Esophagus squamous epithelium (tissue), 5 donors: ENCODE measurements around the gene PLEKHO1. TPM values are rescaled to one million over a fixed set of nuclear protein-coding genes. Genes with fewer than 3 reads are reported as not detected.

Experiments used
- DNase-seq: peaks from one replicate; lab custom pipeline; 2025; lab: John Stamatoyannopoulos, UW
- H3K27ac ChIP-seq, 4 donors: fragments of 200-600 bp; sonication (generic); one replicate each; pipeline ENCODE4 v1.5.1; 2016 to 2019; ENCODE audit warnings: mild to moderate bottlenecking in 1 of 4
- H3K27me3 ChIP-seq, 4 donors: fragments of 200-600 bp; sonication (generic); 1 replicate in 3 of 4; 2 replicates in 1 of 4; pipeline versions ENCODE4 v1.5.1 to v1.6.0; 2017 to 2021; ENCODE audit warnings: antibody characterized with exemption in 1 of 4
- H3K36me3 ChIP-seq, 3 donors: fragments of 200-600 bp; sonication (generic); one replicate each; pipeline ENCODE4 v1.5.1; 2016 to 2019
- H3K4me1 ChIP-seq, 3 donors: fragments of 200-600 bp; sonication (generic); one replicate each; pipeline ENCODE4 v1.5.1; 2017 to 2019
- H3K4me3 ChIP-seq, 4 donors: fragments of 200-600 bp; sonication (generic); 1 replicate in 3 of 4; 2 replicates in 1 of 4; pipeline ENCODE4 v1.5.1; 2016 to 2019; ENCODE audit warnings: mild to moderate bottlenecking in 2 of 4, moderate library complexity in 1 of 4
- H3K9me3 ChIP-seq, 3 donors: fragments of 200-600 bp; sonication (generic); one replicate each; pipeline ENCODE4 v1.5.1; 2016 to 2019
- POLR2A ChIP-seq, 4 donors: fragments of 450-650 bp; IDR thresholded peaks; one replicate each; pipeline ENCODE4 v1.6.1; 2017; ENCODE audit warnings: antibody characterized with exemption in 4 of 4, mild to moderate bottlenecking in 4 of 4, moderate library complexity in 3 of 4
- WGBS, 2 donors: methylation state at CpG; one replicate each; pipeline ENCODE4 v1.1.5; 2018; 5-methylcytosine and 5-hydroxymethylcytosine counted together
- intact Hi-C: fragments of 100-400 bp; cut with DNase I; formaldehyde crosslinking; loops from one replicate; pipeline ENCODE4 v1.15.0; 2022
- total RNA-seq, 4 donors: library from RNA; depleted of rRNA; stranded (reverse); fragments of >200 nt; gene quantifications; one replicate each; pipeline ENCODE4 v1.1.0, GENCODE V29; 2016
- TF ChIP-seq, protein P1 (sequence below), 6 experiments: fragments of 450-650 bp in 4 of 6; fragments of 200-600 bp in 2 of 6; sonication (generic) in 2 of 6; IDR thresholded peaks; one replicate each; pipeline ENCODE4 v1.5.1; 2016 to 2019; ENCODE audit warnings: antibody characterized with exemption in 6 of 6, mild to moderate bottlenecking in 4 of 6, moderate library complexity in 4 of 6
- donor health status: DM: yes; HTN: yes; CAD: no.

Gene PLEKHO1
- total RNA-seq, 4 donors from 2014 or later, result 6.0 to 46.9 (median 13.3) TPM

DNA sequence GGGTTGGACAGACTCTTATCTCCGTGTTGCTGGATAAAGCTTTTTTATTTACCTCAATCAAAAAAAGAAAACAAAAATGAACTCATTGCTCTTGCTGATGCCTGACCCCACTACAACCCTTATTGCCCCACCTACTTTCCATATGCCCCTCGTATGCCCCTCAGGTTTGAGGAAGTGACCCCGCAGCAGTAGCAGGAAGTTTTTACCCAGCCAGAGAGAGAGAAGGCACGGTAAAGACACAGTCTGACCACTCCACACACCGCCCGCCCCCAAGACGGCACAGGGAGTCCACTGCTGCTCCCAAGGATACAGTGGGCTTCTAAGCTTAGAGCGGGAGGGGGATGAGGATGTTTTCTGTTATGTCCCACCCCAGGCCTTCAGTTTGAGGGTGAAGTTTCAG is 9.8 kb downstream of the PLEKHO1 start:
- TF ChIP-seq, protein P1, sequence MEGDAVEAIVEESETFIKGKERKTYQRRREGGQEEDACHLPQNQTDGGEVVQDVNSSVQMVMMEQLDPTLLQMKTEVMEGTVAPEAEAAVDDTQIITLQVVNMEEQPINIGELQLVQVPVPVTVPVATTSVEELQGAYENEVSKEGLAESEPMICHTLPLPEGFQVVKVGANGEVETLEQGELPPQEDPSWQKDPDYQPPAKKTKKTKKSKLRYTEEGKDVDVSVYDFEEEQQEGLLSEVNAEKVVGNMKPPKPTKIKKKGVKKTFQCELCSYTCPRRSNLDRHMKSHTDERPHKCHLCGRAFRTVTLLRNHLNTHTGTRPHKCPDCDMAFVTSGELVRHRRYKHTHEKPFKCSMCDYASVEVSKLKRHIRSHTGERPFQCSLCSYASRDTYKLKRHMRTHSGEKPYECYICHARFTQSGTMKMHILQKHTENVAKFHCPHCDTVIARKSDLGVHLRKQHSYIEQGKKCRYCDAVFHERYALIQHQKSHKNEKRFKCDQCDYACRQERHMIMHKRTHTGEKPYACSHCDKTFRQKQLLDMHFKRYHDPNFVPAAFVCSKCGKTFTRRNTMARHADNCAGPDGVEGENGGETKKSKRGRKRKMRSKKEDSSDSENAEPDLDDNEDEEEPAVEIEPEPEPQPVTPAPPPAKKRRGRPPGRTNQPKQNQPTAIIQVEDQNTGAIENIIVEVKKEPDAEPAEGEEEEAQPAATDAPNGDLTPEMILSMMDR (IDR thresholded peaks at IDR 0.05), result no peak
- peak in 1 of 4 donors; percentile 20 for TF ChIP-seq POLR2A (IDR thresholded peaks at IDR 0.05)

DNA sequence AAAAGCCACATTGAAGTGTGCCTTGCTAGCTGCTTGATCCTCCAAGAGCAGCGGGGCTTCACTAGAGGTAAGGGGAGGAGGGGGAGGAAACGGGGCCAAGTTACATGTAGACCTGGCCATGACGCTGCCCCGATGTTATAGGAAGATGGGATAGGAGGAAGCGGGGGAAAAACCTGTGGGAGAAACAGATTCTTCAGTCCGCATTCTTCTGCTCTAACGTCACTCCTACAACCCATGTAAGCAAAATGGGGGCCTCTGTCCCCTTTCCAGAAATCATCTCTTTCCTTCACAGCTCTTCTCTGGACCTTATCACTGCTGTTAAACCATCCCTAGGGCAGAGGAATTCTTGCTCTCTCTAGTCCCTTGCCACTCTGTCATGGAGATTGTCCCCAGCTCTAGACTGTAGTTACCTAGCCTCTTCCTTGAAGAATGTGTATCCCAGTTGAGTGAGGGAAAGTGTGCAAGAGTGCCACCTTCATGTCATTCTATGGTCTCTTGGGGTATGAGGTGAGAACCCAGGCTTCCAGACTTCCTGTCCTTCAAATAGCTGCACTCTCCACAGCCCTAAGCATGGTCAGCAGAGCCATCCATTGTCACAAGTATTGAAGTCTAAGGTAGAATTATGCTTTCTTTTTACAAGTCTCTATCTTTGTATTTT is 11.4 kb downstream of the PLEKHO1 start:
- Histone ChIP-seq H3K36me3 (peaks cover 0 to 30% (median 0%) of the 10 kb centered on the region in 3 donors), H3K9me3 (no peaks in the 10 kb centered on the region), H3K27ac (peak overlapping the region; percentile 51 to 94 (median 90)), H3K4me1 (peaks cover 6 to 85% (median 13%) of the 10 kb centered on the region in 3 donors), H3K4me3 (no peak overlapping the region), H3K27me3 (no peaks in the 10 kb centered on the region)
- intact Hi-C loops, result no loop called here
- TF ChIP-seq, protein P1 (IDR thresholded peaks at IDR 0.05), result no peak
- TF ChIP-seq POLR2A (IDR thresholded peaks at IDR 0.05), result no peak
- WGBS, 2 donors, result 60 to 66% methylated on average over 7 of the region's 7 CpGs
- DNase-seq, result no peak

More for the DNA sequence above, 9.8 kb downstream of the PLEKHO1 start:
- no peaks in the 10 kb centered on the region for H3K27me3 ChIP-seq
- intact Hi-C loops, result no loop called here
- no peak for DNase-seq
- peaks cover 6 to 91% (median 16%) of the 10 kb centered on the region in 3 donors for H3K4me1 ChIP-seq
- 38 to 83% methylated on average over 1 to 8 of the region's 8 CpGs for WGBS, 2 donors
- peaks cover 0 to 44% (median 0%) of the 10 kb centered on the region in 3 donors for H3K36me3 ChIP-seq
- no peaks in the 10 kb centered on the region for H3K9me3 ChIP-seq
- H3K4me3 ChIP-seq, result no peak overlapping the region
- peak overlapping the region in 3 of 4 donors; percentile 67 to 94 (median 93) for H3K27ac ChIP-seq

DNA sequence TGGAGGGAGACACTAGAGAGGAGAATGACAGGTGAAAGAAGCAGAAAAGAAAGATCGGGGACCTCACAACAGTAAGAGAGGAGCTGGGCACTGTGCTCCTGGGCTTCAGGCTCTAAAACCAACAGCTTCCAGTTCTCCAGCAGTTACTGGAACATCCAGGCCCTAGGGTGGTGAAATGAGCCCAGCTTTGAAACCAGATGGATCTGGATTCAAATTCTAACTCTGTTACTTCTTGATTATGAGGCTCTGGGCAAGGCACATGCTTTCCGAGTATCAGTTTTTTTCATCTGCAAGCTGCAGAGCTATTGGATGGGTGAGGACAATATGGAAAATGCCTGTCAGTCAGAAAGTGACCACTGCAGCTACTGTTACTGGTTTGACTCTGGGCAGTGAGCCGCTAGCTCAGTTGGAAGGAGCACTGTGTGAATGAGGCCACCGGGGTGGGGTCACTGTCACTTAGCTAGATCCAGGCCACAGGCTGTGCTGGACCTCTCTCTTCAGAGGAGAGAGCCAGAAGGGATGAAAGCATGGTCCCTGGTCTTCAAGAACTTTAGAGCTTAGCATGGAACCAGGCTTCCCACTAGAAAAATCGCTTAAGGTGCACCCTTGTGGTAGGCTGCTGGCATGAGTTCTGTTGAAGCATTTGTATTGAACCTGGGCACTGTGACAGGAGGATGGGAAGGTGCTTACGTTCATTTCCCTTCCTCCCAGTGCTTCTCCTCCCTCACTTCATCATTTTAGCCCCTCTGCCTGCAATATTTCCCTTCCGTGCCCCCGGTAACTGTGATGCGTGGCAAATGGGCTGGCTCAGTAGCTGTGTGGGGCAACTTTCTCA is 12.2 kb downstream of the PLEKHO1 start:
- no peak for DNase-seq
- Histone ChIP-seq H3K27me3 (no peaks in the 10 kb centered on the region), H3K4me1 (peaks cover 6 to 80% (median 13%) of the 10 kb centered on the region in 3 donors), H3K9me3 (no peaks in the 10 kb centered on the region), H3K27ac (peak overlapping the region; percentile 76 to 94 (median 90)), H3K36me3 (peaks cover 0 to 22% (median 0%) of the 10 kb centered on the region in 3 donors), H3K4me3 (peak overlapping the region in 3 of 4 donors; percentile 42 to 48 (median 45))
- intact Hi-C loops, result no loop called here
- no peak for TF ChIP-seq POLR2A (IDR thresholded peaks at IDR 0.05)
- TF ChIP-seq, protein P1 (IDR thresholded peaks at IDR 0.05), result no peak
- 55 to 76% methylated on average over 8 to 9 of the region's 9 CpGs for WGBS, 2 donors

DNA sequence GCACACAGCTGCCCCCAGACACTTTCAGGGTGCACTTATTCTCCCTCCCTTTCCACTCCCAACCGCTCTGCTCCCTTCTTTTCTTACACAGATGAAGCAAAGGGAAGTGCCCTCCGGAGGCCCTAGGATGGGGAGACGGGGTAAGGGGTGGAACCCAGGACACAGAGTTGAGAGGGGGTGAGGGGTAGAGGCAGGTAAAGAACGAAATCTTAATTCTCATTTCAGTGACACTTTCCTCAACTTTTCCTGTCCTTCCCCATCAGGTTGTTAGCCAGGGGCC is 12.8 kb downstream of the PLEKHO1 start:
- DNase-seq, result no peak
- intact Hi-C loops, result no loop called here
- H3K9me3 ChIP-seq, result no peaks in the 10 kb centered on the region
- H3K4me1 ChIP-seq, result peaks cover 6 to 78% (median 13%) of the 10 kb centered on the region in 3 donors
- H3K27ac ChIP-seq, result peak overlapping the region; percentile 76 to 94 (median 90)
- H3K4me3 ChIP-seq, result peak overlapping the region in 3 of 4 donors; percentile 42 to 48 (median 45)
- no peak for TF ChIP-seq POLR2A (IDR thresholded peaks at IDR 0.05)
- TF ChIP-seq, protein P1 (IDR thresholded peaks at IDR 0.05), result no peak
- no peaks in the 10 kb centered on the region for H3K27me3 ChIP-seq
- 41 to 54% methylated on average over 3 to 4 of the region's 4 CpGs for WGBS, 2 donors
- peaks cover 0 to 17% (median 0%) of the 10 kb centered on the region in 3 donors for H3K36me3 ChIP-seq
